Nephron progenitor cell (in vitro differentiated cells): Measurements from ENCODE around the gene POLR1H.

Source experiments
- DNase-seq: peaks from one replicate; pipeline ENCODE4 v3.0.0; 2021
- H3K27ac Mint-ChIP-seq: 2 replicates; pipeline ENCODE4 v1.8.0; 2021; ENCODE audit warnings: mild to moderate bottlenecking, moderate library complexity, mixed read lengths
- H3K27me3 Mint-ChIP-seq: 2 replicates; pipeline ENCODE4 v1.8.0; 2021; ENCODE audit warnings: mild to moderate bottlenecking, low read depth, mixed read lengths; ENCODE audit not compliant: poor library complexity
- H3K36me3 Mint-ChIP-seq: 2 replicates; pipeline ENCODE4 v1.8.0; 2021; ENCODE audit warnings: low read depth, mixed read lengths
- H3K4me1 Mint-ChIP-seq: 2 replicates; pipeline ENCODE4 v1.8.0; 2021; ENCODE audit warnings: mixed read lengths
- H3K4me3 Mint-ChIP-seq: 2 replicates; pipeline ENCODE4 v1.8.0; 2021; ENCODE audit warnings: mild to moderate bottlenecking, moderate library complexity, mixed read lengths
- H3K9me3 Mint-ChIP-seq: 2 replicates; pipeline ENCODE4 v1.8.0; 2021; ENCODE audit warnings: mild to moderate bottlenecking, moderate library complexity, mixed read lengths
- CTCF ChIP-seq: fragments of 200-600 bp; sonication (generic); IDR thresholded peaks from 2 replicates; pipeline ENCODE4 v1.5.0; 2021; ENCODE audit warnings: antibody characterized with exemption

Gene POLR1H

DNA sequence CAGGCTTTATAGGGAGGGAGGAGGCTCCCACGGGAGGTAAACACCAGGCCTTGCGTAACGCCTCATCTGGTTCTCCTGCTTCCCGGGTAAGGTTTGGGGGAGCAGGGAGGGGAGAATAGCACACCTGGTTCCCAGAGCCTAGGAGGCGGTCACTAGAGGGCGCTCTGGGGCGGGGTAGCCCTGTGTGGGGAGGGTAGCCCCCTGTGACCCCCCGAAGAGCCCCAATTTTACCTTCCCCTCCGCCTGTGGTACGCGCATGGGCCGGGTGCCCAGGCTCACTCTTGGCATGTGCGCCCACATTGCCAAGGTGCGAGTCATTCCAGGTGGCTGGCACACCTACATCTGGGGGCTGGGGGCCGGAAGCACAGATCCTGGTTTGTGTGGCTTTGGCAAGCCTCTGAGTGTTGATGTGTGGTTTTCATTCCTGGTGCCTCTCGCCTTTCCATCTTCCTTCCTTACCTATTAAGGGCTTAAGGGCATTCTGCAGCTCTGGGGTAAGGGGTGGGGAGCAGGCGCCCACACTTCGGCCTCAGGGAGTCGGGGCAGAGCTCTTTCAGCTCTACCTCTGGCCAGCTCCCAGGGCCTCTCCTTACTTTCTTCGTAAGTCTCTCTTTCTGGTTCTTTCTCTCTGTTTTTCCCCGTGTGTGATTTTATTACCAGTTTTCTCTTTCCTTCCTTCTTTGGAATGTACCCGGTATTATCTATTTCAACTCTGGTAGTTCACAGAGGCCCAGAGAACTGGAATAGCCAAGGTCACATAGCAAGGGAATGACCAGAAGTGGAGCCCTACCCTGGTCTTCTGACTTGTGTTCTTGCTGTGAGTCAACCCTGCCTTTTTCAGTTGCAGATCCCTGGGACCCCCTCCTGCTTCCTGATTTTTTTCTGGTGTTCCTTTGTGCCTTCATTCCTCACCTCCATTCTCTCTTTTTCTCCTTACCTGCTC lies 15.0 kb downstream of the POLR1H start:
- Mint-ChIP-seq H3K36me3 (peaks cover 10% of the 10 kb centered on the region), H3K9me3 (peaks cover 9% of the 10 kb centered on the region), H3K4me1 (peaks cover 19% of the 10 kb centered on the region), H3K4me3 (peak overlapping the region; percentile 77), H3K27ac (no peak overlapping the region), H3K27me3 (peaks cover 95% of the 10 kb centered on the region)
- TF ChIP-seq CTCF, result peak; percentile 24
- peak; percentile 38 for DNase-seq

GRCh38 chr6:30077218-30077617 lies 16.2 kb downstream of the POLR1H start:
- H3K9me3 Mint-ChIP-seq, result peaks cover 3% of the 10 kb centered on the region
- H3K4me1 Mint-ChIP-seq, result peaks cover 10% of the 10 kb centered on the region
- H3K36me3 Mint-ChIP-seq, result peaks cover 2% of the 10 kb centered on the region
- peaks cover 83% of the 10 kb centered on the region for H3K27me3 Mint-ChIP-seq
- H3K27ac Mint-ChIP-seq, result no peak overlapping the region
- DNase-seq, result no peak
- TF ChIP-seq CTCF, result no peak
- H3K4me3 Mint-ChIP-seq, result no peak overlapping the region

DNA sequence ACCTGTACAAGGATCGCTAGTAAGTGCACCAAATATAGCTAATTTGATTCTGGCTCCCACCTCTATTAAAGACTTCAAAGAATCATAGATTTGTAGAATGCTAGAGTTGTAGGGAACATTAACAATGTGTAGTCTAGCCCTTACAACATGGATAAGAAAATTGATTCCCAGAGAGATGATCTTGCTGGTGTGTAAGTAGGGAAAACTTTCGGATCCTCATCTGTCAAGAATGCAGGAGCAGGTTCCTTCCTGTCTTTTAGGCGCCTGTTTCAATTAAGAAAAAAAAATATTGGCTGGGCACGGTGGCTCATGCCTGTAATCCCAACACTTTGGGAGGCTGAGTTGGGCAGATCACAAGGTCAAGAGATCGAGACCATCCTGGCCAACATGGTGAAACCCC lies 26.8 kb downstream of the POLR1H start:
- Mint-ChIP-seq H3K9me3 (peaks cover 34% of the 10 kb centered on the region), H3K4me1 (peaks cover 6% of the 10 kb centered on the region), H3K36me3 (no peaks in the 10 kb centered on the region), H3K4me3 (no peak overlapping the region), H3K27me3 (peaks cover 61% of the 10 kb centered on the region), H3K27ac (no peak overlapping the region)
- DNase-seq, result no peak
- TF ChIP-seq CTCF, result no peak

GRCh38 chr6:30091577-30092381 lies 30.7 kb downstream of the POLR1H start:
- peaks cover 12% of the 10 kb centered on the region for H3K4me1 Mint-ChIP-seq
- H3K27me3 Mint-ChIP-seq, result peaks cover 75% of the 10 kb centered on the region
- no peak overlapping the region for H3K4me3 Mint-ChIP-seq

DNA sequence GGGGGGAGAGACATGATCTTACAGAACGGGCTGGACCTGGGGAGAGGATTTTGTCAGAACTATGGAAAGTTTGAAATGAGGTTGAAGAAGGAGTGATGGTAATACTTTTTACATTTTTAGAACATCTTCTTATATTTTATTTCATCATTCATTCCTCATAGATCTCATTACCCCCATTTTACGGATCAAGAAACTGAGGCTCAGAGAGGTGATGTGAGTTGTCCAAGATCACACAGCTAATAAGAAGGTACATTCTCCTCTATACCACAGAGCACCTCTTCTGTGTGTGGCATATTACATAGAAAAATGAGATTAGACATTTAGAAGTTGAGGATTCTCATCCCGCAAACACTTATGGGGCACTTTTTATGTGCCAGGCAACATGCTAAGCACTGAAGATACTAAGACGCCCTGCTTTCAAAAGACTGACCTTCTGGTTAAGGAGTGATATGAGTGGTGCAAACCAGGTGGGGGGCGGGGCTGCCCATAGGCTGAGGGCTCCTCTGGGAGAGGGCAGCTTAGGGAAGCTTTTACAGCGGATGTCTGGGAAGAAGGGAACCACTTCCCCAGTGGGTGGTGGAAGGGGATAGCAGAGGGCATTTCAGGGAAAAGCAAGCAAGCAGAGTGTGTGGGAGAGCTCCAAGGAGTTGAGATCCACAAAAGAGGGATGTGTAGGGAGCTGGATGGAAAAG lies 31.9 kb downstream of the POLR1H start:
- Mint-ChIP-seq H3K9me3 (peaks cover under 1% of the 10 kb centered on the region), H3K4me1 (peaks cover 12% of the 10 kb centered on the region), H3K27me3 (peaks cover 76% of the 10 kb centered on the region), H3K4me3 (no peak overlapping the region), H3K36me3 (no peaks in the 10 kb centered on the region), H3K27ac (no peak overlapping the region)
- TF ChIP-seq CTCF, result no peak
- DNase-seq, result no peak

More at GRCh38 chr6:30091577-30092381, 30.7 kb downstream of the POLR1H start:
- TF ChIP-seq CTCF, result no peak
- Mint-ChIP-seq H3K9me3 (peaks cover 13% of the 10 kb centered on the region), H3K36me3 (no peaks in the 10 kb centered on the region), H3K27ac (no peak overlapping the region)
- DNase-seq, result no peak
